G401 (cell line): ENCODE measurements around the gene PNPLA7. TPM values are rescaled to one million over a fixed set of nuclear protein-coding genes. Genes with fewer than 3 reads are reported as not detected.
A peak's percentile ranks its signal among the peaks of the same experiment; 100 is the strongest.
"Not testable (repeated sequence)": the region's sequence is repeated elsewhere in the genome, so short reads cannot be mapped to it uniquely, and the experiment has no call there.

Experiments
- DNase-seq: peaks from one replicate; pipeline ENCODE4 v3.0.0-alpha.2; 2015; ENCODE audit warnings: low spot score
- in situ Hi-C: cut with HindIII; loops from 2 replicates; pipeline ENCODE4 v1.10.0; 2016; ENCODE audit warnings: low sequenced_read_pairs, mixed read lengths
- total RNA-seq: library from RNA; depleted of rRNA; stranded (reverse); fragments of >200 nt; shearing (Covaris generic); gene quantifications from 2 replicates; pipeline ENCODE4 v1.2.3, GENCODE V29; 2014; rRNA removed

The PNPLA7 gene
- not detected in 2 replicates for total RNA-seq

DNA sequence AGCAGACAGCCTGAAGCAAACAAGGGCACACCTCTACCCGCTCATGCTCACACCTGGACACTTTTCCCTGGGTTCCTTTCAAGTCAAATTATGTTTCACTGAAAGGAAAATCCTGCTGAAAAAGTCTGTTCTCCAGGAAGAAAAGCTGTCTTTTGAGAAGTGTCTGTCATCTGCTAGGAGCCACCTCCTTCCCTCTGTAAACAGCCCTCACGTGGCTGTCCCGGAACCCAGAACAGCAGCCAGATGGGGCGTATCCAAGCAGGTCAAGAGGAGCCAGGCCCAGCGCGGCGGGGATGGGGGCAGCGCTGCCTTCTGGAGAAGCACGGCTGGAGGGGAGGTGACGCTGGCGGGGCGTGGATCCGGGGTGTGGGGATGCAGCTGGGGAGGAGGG, at the start of gene PNPLA7:
Gene PNPLA7 (minus strand): TSS at position 172 of the 391 bp plus-strand sequence. CDS start 205 bp downstream, outside the sequence.
- peak; percentile 92 for DNase-seq
- in situ Hi-C loops = no loop called here

DNA sequence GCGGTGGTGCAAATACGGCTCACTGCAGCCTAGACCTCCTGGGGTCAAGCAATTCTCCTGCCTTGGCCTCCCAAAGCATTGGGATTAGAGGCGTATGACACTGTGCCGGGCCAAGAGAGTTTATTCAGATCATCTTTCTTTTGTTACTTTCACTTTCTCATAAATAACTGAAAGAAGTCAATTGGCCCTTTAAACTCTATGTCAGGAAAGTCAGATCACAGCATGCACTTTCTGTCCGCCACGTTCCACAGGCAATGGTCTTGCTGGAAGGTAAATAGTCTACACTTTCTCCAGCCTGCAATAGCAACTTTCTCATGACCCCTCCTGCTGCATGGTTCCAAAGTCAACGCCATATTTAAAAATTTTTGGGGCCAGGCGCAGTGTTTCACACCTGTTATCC, 48.7 kb upstream of the PNPLA7 start:
- DNase-seq = no peak
- in situ Hi-C loops = no loop called here

DNA sequence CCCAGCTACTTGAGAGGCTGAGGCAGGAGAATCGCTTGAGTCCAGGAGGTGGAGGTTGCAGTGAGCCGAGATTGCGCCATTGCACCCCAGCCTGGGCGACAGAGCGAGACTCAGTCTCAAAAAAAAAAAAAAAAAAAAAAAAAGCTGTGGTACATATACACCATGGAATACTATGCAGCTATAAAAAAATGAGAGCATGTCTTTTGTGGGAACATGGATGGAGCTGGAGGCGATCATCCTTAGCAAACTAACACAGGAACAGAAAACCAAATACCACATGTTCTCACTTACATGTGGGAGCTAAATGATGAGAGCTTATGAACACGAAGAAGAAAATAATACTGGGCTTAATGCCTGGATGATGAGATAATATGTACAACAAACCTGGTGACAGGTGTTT, 46.4 kb upstream of the PNPLA7 start:
- DNase-seq, in situ Hi-C loops: not testable (repeated sequence)

DNA sequence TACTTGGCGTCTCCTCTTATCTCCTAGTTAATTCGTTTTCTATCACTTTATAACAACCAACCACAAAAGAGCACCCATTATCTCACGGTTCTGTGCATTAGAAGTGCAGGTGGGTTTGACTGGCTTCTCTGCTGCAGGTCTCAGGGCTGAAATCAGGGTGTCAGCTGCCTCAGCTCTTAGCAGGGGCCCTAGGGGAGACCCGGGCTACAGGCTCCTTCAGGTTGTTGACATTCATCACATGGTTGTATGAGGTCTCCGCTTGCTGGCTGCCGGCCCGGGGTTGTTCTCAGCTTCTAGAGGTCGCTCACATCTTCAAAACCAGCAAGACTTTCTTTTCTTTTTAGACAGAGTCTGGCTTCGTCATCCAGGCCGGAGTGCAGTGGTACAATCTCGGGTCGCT, 43.0 kb upstream of the PNPLA7 start:
- in situ Hi-C loops = no loop called here

DNA sequence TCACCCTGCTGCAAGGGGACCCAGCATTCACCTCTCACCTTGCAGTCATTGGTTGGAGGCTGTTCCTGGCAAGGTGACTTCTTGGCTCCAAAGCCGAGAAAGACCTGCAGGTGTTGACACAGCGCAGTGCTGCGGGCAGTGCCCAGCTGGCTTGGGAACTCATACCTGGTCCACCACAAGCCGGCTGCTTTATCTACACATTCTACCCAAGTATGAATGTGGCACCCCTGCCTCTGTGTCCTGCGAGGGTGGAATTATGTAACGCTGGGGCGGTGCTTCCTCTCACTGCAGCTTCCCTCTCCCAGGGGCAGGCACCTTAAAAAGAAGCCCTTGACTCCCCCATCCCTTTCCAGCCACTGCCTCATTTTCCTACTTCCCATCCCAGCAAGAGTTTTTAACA, 42.6 kb upstream of the PNPLA7 start:
- DNase-seq = no peak
- in situ Hi-C loops = no loop called here

More for the DNA sequence above, 43.0 kb upstream of the PNPLA7 start:
- DNase-seq = no peak

DNA sequence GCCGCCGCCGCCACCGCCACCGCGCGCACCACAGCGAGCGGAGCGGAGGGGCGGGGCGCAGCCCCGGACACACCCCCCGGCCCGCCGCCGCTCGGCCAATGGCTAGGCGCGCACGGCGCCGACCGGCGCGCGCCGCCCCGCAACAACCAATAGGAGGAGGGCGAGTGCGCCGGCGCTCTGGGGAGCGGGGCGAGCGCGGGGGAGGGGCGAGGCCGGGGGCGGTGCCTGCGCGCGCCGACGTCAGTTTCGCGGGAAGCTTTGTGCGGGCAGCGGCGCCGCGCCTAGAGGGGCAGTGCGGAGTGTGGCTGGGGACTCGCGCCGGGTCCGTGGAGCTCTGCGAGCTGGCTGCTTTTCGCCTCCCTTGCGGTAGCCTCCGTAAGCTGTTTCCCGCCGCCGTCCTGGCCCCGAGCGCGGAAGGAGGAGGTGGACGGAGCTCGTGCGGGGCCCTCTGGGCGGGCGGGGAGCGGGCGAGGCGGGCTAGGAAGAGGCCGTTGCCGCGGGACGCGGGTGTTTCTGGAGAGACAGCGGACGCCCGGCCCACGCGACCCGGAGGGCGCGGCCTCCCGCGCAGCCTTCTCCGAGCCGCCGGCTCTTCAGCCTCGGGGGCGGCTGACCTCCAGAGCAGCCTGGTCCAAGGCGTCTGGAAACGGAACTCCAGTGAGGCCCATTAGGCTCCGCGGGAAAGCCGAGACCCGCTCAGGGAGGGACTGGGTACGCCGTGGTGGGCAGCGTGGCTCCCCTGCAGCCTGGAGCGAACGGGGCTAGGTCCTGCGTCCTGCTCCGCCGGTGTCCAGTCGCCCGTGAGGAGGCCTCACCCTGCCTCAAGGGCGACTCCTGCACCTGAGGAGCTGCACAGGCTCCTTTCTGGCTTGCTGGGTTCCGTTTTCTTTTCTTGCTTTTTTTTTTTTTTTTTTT, 40.5 kb upstream of the PNPLA7 start, which contains the start of gene ZMYND19:
Gene ZMYND19 (minus strand): TSS at position 44 of the 915 bp plus-strand sequence. CDS start 249 bp downstream, outside the sequence.
- peak; percentile 83 for DNase-seq
- in situ Hi-C loops = no loop called here

DNA sequence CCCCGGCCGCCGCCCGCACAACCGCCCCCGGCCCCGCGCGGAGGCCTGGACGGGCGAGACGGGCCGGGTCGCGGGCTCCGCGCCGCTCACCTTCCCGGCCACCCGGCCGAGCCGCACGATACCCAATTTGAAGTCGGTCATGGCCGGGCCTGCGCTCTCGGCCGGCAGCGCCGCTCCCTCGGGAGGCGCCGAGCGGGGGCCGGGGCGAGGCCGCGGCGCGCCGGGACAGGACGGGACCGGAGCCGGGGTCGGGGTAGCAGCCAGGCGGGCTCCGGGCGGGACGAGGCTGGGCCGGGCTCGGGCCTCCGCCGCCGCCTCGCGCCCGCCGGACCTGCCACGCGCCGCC, 39.9 kb upstream of the PNPLA7 start:
- in situ Hi-C loops = no loop called here
- DNase-seq = no peak

DNA sequence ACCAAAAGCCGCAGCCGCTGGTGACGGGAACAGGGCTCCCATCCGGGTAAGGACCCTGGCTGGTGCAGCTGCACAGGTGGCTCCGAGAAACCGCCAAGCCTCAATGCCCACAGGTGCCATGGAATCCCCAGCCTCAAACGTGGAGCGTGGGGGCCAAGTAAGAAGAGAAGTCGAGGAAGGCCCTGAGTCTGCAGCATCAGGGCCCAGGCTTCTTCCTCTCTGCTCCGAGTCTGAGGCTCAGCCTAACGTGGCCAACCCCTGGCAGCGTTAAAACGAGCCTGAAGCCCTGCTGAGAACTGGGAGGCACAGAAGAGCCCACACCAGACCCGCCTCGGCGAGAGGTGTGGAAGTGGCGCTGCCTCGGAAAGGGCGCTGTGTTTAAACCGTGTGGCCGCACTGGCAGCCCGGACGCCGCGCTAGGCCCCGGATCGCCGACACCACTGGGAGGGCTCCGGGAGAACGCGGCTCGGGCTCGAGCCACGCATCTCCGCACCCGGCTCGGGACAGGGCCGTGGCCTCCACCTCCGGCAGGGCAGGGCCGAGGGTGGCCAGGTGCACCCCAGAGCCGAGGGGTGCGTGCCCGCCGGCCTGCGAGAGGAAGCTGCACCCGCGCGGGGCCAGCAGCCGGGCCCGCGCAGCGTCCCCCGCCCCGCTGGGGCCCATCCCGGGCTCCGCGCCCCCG, 39.4 kb upstream of the PNPLA7 start:
- in situ Hi-C loops = no loop called here
- DNase-seq = no peak

DNA sequence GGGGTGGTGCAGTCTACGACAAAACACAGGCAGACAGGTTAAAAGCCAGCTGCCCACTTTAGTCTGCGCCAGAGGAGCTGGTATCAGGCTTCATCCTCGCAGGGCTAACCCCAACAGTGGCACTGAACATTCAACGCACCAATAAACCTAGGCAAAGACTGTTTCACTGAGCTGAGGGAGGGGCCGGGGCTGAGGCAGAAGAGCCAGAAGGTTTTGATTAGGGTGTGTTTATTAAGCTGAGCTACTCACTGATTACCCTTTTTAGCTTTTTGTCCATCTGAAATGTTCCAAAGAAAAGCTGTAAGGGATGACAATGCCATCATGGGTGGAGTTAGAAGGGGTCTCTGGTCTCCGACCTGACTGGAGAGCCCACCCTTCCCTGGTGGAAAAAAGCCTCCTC, 38.7 kb upstream of the PNPLA7 start:
- DNase-seq = no peak
- in situ Hi-C loops = no loop called here

DNA sequence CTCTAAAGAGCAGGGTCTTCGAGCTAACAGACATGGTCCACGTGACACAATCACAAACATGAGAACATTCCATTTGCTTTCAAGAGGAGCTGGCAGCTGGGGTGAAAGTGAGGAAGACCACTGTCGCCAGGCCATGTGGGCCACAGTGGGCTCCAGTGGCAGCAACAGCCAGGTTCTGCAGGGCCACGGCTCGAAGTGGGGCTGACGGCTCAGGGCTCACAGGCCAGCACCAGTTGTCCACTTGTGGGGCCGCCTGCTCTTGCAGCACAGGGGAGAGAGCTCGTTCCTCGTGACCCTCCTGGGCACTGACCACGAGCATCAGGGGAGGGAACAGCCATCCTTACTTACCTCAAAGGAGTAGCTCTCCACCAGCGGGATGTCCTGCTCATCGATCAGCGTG, 38.1 kb upstream of the PNPLA7 start:
- in situ Hi-C loops = no loop called here
- DNase-seq = no peak

DNA sequence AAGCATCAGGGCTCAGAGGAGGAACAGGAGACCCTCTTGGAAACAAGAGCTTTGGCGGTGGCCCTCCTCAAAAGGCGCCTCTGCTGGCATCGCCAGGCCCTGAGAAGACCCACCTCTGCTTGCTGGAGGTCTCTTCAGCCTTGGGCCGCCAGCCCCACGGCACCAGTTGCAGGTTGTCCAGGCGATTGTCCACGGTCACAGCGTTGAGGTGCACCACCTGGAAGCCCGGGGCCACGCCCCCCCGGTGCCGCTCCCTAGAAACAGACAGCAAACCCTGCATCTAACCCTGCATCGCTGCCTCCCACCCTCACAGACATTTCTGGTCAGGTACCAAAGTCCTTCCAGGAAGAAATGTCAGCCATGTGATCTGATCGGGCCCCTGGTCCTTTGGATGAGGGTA, 36.7 kb upstream of the PNPLA7 start:
- DNase-seq = no peak
- in situ Hi-C loops = no loop called here

DNA sequence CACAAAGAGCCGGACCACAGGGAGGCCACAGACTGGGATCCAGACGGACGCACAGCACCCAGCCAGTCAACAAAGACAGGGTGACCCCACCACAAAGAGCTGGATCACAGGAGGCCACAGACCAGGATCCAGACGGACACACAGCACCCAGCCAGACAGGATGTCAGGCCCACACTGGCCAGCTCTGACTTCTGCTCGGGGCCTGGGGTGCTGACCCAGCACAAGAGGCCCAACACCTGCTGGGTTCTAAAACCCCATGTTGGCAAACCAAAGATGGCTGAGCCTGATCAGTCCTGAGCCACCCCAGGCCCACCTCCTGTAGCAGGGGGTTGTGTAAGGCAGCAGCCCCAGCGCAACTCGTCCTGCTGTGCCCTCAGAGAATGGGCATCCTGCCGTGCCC, 33.8 kb upstream of the PNPLA7 start:
- no peak for DNase-seq
- in situ Hi-C loops = loop anchor here (5.0 kb wide), 1 partner anchor 113 kb away; no protein-coding TSS in a partner anchor

DNA sequence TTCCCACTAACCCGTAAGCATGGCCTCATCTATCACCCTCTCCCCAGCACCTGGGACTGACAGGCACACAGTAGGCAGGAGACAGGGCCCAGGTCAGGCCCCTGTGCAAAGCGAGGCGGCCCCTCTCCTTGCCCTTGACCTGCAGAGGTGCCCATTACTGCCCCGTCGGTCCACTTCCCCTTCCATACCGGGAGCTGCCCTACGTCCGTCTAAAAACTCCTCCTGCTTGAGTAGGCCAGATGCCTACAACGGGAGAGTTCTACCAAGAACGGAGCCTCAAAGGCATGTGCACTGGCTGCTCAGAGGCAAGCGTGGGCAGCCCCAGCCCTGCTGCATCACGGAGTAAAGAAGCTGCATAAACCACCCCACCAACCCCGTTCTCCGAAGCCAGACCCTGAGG, 33.1 kb upstream of the PNPLA7 start:
- in situ Hi-C loops = loop anchor here (5.0 kb wide), 1 partner anchor 114 kb away; no protein-coding TSS in a partner anchor
- DNase-seq = no peak

DNA sequence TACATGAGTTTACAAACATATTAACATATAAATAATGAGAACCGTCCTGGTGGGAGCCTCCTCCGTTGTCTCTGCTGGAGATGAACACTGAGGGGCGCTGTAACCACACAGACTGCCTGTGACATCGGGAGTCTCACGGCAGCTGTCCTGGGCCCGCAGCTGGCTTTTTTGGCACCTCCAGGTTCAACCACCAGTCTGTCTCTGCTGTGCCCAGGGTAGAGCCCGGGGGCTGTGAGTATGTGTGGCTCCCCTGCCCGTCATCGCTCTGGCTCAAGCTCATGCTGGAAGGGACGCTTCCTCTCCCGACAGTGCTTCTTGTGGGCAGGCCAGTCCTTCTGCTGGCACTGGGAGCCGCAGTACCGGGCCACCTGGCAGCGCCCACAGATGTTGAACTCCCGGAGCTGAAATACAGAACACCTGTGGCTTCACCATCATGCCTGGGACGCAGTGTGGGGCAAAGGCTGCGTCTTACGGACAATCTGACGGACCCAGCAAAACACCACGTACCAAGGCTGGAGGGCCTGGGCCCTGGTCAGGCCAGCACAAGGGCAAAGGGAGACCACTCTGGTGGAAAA, 32.2 kb upstream of the PNPLA7 start:
- DNase-seq = peak; percentile 16
- in situ Hi-C loops = loop anchor here (5.0 kb wide), 1 partner anchor 115 kb away; no protein-coding TSS in a partner anchor

DNA sequence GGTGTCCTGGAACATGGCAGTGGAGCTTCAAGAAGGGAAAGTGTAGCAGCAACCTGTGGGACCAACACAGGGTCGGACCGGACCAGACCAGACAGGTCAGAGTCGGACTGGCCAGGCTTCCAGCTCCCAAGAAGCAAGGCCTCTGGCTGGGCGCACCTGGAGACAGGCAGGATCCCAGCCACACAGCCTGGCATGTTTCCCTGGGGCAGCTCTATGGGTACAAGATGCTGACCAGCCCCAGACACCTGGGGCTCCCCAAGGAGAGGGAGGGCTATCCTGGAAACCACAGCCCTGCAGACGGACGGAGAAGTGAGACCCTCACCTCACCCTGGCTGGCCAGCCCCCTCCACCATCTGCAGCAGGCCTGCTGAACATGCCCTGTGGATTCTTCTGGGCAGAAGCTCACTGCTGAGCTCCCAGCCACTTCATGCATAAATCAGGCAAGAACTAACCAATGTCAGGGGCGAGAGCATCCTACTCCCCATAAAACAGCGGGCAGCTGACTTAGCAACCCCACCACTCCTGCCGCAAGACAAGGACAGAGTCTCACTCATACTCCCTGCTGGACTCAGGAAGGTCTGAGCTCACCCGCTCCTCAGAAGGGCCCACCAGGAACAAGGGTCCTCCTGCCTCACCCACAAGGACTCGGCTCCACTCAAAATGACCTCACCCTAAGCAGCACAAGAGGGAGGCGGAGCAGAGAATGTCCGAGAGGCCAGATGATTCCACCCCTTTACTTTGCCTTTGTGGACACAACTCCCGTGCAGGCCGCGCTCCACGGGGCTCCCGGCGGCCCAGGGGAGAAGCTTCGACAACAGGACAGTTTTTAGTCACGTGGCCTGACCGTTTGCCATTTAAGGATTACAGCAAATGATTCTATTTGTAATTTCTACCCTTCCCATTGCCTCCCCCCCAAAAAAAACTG, 31.4 kb upstream of the PNPLA7 start:
- no peak for DNase-seq
- in situ Hi-C loops = loop anchor here (5.0 kb wide), 1 partner anchor 116 kb away; no protein-coding TSS in a partner anchor

DNA sequence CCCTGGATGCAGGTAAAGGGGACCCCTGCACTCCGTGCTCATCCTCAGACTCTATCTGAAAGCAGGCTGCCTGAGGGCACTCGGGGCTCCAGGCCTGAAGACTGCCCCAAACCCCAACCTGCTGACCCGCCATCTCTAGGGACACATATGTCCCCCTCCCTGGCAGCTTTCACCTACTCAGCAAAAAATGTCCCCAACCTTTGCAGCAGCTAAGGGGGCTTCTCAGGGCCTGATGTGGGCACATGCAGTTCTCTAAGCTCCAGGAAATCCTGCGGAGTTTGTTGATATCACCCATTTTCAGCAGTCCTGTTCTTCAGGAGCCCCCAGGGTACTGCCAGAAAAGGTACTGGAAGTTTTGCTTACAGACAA, 30.7 kb upstream of the PNPLA7 start:
- in situ Hi-C loops = loop anchor here (5.0 kb wide), 1 partner anchor 116 kb away; no protein-coding TSS in a partner anchor

DNA sequence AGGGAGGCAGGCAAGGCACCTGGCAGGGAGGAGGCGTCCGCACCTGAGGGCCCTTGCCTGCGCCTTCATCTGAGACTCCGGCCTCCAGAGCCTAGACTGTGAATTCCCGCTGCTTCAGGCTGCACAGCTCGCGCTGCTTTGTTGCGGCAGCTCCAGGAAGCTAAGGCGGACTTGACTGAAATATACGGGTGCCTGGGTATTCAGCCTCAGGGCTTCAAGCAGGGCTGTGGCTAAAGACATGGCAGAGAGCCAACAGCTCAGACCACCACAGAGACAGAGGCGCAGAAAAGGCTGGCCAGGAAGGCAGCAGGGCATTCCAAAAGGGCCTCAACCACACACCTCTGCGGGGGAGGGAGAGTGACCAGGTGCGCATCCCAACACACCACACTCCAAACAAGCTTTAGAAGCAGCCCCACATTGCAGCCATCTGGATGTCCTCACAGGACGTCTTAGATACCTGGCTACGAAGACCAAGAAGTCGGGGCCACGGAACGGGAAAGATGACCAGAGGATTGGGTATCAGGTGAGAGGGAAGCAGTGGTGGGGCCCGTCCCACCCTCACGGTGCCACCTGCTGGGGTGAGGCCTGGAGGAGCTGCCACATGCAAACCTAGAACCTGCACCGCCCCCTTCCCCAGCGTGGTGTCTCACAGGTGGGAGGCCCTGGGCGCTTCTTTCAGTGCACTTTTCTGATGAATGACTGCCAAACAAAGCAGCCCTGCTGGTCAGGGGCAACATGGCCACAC, 30.2 kb upstream of the PNPLA7 start:
- in situ Hi-C loops = loop anchor here (5.0 kb wide), 1 partner anchor 117 kb away; no protein-coding TSS in a partner anchor
- DNase-seq = peak; percentile 23

More for the DNA sequence above, 30.7 kb upstream of the PNPLA7 start:
- DNase-seq = no peak

DNA sequence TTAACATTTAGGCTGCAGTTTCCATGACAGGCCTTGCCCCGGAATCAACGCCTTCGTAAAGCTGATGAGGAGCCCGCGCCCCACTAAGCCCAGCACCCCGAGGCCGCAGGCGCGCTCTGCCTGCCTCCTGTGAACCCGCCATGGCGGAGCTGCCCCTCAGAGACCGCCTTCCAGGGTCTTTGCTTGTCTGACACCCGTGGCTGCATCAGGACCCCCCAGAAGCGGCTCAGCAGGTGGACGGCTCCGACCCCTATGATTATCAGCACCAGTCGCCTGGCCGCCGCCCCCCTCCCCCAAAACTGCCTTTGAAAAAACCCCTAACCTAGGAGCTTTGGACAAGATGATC, 29.0 kb upstream of the PNPLA7 start:
- in situ Hi-C loops = no loop called here
- no peak for DNase-seq
